ENCODE measurements around the gene MGST3. TPM values are rescaled to one million over a fixed set of nuclear protein-coding genes. Genes with fewer than 3 reads are reported as not detected.
A peak's percentile ranks its signal among the peaks of the same experiment; 100 is the strongest.
"Not testable (repeated sequence)": the region's sequence is repeated elsewhere in the genome, so short reads cannot be mapped to it uniquely, and the experiment has no call there.

Gene MGST3
- 10 to 100 TPM; 26.6 to 29.2 TPM for total RNA-seq

DNA sequence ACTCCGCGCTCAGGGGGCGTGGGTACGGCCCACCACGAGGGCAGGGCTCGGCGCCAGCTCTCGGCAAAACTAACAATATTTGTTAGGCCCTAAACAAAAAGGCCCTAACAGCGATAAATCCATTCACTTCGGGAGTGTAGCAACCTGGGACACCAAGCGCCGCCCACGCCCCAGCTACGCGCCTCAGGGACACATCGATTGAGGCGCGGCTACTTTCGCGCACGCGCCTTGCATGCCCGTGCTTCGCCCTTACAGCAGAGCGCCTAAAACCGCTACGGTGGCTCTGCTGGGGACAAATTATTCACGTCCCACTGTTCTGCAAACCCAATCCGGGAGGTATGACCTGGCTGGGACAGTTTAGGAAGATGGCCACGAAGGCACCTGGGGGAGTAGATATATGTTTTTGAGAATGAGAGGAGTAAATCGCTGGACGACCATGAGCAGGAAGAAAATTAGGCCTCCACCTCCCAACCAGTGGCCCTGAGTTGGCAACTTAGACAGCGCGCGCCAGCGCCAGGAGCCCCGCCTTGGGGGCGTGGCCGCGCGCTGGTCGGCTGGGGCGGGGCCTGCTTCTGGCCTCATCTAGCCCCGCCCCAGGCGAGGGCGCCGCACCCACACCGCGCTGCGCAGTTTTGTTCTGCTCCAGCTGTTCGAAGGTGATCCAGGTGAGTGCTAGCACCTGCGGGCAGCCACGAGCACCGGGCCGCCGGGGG lies at the start of gene MGST3:
Gene MGST3, plus strand, starts transcription at position 606 of the 713 bp plus-strand sequence. CDS start 18,614 bp downstream, outside the sequence.
- DNase-seq, result peak; percentile 97
- Mint-ChIP-seq H3K4me3 (no peak within 1 kb of the TSS), H3K27ac (no peak within 1 kb of the TSS), H3K9me3 (no peaks in the 10 kb centered on the region), H3K36me3 (ENCODE audit: low read depth) (peaks cover 1% of the 10 kb centered on the region), H3K4me1 (ENCODE audit: low read depth) (peaks cover 19% of the 10 kb centered on the region), H3K27me3 (ENCODE audit: low read depth) (no peaks in the 10 kb centered on the region)
- intact Hi-C loops (cut with micrococcal nuclease), result loop anchor here (1.0 to 10.0 kb wide), 7 partner anchors 32 to 1474 kb away; partner anchors contain the start of genes ALDH9A1, POGK, TMCO1 and UCK2
- CTCF ChIA-PET, result interaction anchor here (0.7 to 0.8 kb wide), 2 partner anchors 9 to 33 kb away, joined by 4 read pairs; no protein-coding TSS in a partner anchor

- DNase-seq, result no peak
- no peaks in the 10 kb centered on the region for H3K36me3 Mint-ChIP-seq (ENCODE audit: low read depth)
- CTCF ChIA-PET, result no interaction called here
- no peak overlapping the region for H3K4me3 Mint-ChIP-seq
- H3K27me3 Mint-ChIP-seq (ENCODE audit: low read depth), result peaks cover 16% of the 10 kb centered on the region
- H3K4me1 Mint-ChIP-seq (ENCODE audit: low read depth), result no peaks in the 10 kb centered on the region
- H3K9me3 Mint-ChIP-seq, result no peaks in the 10 kb centered on the region
- intact Hi-C loops (cut with micrococcal nuclease), result no loop called here
- H3K27ac Mint-ChIP-seq, result no peak overlapping the region
These were observed 49.1 kb upstream of the MGST3 start for GRCh38 chr1:165581926-165582325.

GRCh38 chr1:165586398-165586797 lies 44.6 kb upstream of the MGST3 start:
- no peaks in the 10 kb centered on the region for H3K36me3 Mint-ChIP-seq (ENCODE audit: low read depth)
- no peak for DNase-seq
- no peaks in the 10 kb centered on the region for H3K9me3 Mint-ChIP-seq
- no peak overlapping the region for H3K4me3 Mint-ChIP-seq
- H3K27ac Mint-ChIP-seq, result no peak overlapping the region
- H3K27me3 Mint-ChIP-seq (ENCODE audit: low read depth), result peaks cover 43% of the 10 kb centered on the region
- intact Hi-C loops (cut with micrococcal nuclease), result no loop called here
- CTCF ChIA-PET, result interaction anchor here (0.6 to 4.9 kb wide), 3 partner anchors 11 to 193 kb away, joined by 3 to 26 read pairs (median 3); no protein-coding TSS in a partner anchor
- H3K4me1 Mint-ChIP-seq (ENCODE audit: low read depth), result no peaks in the 10 kb centered on the region

DNA sequence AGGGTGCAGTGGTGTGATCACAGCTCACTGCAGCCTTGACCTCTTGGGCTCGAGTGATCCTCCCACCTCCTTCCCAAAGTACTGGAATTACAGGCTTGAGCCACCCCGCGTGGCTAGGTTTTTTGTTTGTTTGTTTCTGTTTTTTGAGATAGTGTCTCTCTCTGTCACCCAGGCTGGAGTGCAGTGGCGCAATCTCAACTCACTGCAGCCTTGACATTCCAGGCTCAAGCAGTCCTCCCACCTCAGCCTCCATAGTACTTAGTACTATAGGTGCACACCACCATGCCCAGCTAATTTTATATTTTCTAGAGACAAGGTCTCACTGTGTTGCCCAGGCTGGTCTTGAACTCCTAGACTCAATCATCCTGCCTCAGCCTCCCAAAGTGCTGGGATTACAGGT lies 39.6 kb upstream of the MGST3 start:
- intact Hi-C loops (cut with micrococcal nuclease), result loop anchor here (5.0 kb wide), 1 partner anchor 334 kb away; no protein-coding TSS in a partner anchor
- not testable (repeated sequence) for H3K4me3 Mint-ChIP-seq; DNase-seq; H3K4me1 Mint-ChIP-seq (ENCODE audit: low read depth); H3K27ac Mint-ChIP-seq; H3K9me3 Mint-ChIP-seq; H3K36me3 Mint-ChIP-seq (ENCODE audit: low read depth)
- CTCF ChIA-PET, result interaction anchor here (0.8 to 6.9 kb wide), 9 partner anchors 15 to 324 kb away, joined by 3 to 99 read pairs (median 6); no protein-coding TSS in a partner anchor
- H3K27me3 Mint-ChIP-seq (ENCODE audit: low read depth), result peaks cover 48% of the 10 kb centered on the region

DNA sequence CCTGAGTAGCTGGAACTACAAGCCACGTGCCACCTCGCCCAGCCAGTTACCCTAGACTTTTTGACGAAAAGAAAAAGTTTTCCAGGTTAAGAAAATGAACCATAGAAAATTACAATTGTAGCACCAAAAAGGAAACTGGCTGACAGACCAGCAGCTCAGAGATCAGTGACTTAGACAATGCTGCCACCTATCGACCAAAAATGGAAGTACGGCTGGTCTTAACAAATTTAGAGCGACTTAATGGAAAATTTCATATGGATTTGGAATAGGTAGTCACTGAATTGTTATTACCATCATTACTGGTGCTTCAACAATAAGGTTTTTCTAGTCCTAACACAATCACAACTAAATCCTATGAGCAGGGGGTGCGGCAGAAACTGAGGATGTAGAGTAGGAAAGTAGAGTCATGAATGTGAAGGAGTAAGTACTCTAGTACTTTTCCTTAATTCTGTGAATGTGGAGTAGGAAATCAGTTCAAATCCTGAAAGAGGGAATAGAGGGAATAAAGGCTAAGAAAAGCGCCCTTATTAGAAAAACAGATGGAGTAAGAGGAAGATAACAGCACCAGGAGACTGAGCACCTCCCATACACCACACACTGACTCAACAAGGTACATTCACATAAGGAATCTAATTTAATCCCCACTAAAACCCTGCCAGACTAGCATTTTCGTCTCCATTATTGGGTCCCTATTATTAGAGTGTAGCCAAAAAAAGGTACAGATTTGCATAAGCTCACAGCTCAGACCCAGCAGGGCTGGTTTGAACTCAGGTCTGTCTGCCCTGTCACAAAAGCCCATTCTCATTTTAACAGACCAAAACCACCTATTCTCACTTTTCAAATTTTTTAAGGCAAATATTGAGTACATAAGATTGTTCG lies 37.9 kb upstream of the MGST3 start:
- DNase-seq, result peak; percentile 89
- Mint-ChIP-seq H3K4me1 (ENCODE audit: low read depth) (peaks cover 14% of the 10 kb centered on the region), H3K9me3 (no peaks in the 10 kb centered on the region), H3K27ac (no peak overlapping the region), H3K4me3 (no peak overlapping the region), H3K27me3 (ENCODE audit: low read depth) (peaks cover 38% of the 10 kb centered on the region), H3K36me3 (ENCODE audit: low read depth) (no peaks in the 10 kb centered on the region)
- CTCF ChIA-PET, result interaction anchor here (0.6 to 6.9 kb wide), 20 partner anchors 9 to 636 kb away, joined by 3 to 99 read pairs (median 4); no protein-coding TSS in a partner anchor
- intact Hi-C loops (cut with micrococcal nuclease), result loop anchor here (1.0 to 5.0 kb wide), 6 partner anchors 185 to 448 kb away; no protein-coding TSS in a partner anchor

GRCh38 chr1:165595246-165595938 lies 35.6 kb upstream of the MGST3 start:
- no peak for DNase-seq
- no peaks in the 10 kb centered on the region for H3K36me3 Mint-ChIP-seq (ENCODE audit: low read depth)
- H3K4me3 Mint-ChIP-seq, result no peak overlapping the region
- no peak overlapping the region for H3K27ac Mint-ChIP-seq
- peaks cover 21% of the 10 kb centered on the region for H3K4me1 Mint-ChIP-seq (ENCODE audit: low read depth)
- CTCF ChIA-PET, result interaction anchor here (1.9 to 6.9 kb wide), 3 partner anchors 135 to 202 kb away, joined by 3 to 99 read pairs (median 35); no protein-coding TSS in a partner anchor
- H3K27me3 Mint-ChIP-seq (ENCODE audit: low read depth), result peaks cover 27% of the 10 kb centered on the region
- intact Hi-C loops (cut with micrococcal nuclease), result loop anchor here (5.0 kb wide), 1 partner anchor 572 kb away; the partner anchor contains the start of gene FAM78B
- H3K9me3 Mint-ChIP-seq, result no peaks in the 10 kb centered on the region

DNA sequence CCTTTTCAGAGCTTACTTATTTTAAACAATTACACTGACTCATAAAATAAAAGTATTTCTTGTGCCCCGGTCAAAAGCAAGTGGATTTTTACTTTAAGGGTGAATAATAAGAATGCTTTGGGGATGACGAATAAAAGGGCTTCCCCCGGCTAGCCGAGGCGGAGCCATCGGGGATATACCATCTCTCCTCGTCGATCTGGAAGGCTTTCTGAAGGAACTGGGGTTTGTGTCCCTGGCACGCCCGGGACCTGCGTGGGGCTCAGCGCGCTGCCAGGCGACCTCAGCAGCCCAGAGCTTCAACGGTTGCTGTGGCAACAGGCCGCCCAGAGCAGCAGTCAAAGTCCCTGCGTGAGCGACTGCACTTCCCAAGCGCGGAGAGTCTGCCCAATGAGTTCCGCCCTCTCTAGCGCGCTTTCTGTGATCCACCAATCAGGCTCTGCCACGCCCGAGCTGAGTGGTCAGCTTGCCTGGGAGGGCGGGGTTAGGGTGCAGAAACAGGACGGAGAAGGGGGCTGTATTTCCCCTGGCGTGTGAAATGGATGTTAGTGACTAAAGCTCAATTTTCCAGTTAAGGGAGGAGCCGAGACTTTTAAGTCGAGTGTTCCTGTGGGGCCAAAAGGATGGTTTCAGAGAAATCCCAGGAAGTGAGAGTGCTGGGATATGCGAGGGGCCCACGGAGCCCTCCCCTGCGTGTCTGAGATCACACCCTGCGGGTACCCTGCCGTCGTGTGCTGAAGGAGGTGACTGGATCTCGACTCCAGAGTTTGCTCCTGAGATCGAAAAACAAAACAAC lies 33.0 kb upstream of the MGST3 start:
- peak; percentile 98 for DNase-seq
- peaks cover 19% of the 10 kb centered on the region for H3K27me3 Mint-ChIP-seq (ENCODE audit: low read depth)
- CTCF ChIA-PET, result interaction anchor here (0.5 to 6.0 kb wide), 10 partner anchors 33 to 316 kb away, joined by 3 to 58 read pairs (median 5); partner anchors contain the start of genes ALDH9A1 and MGST3
- no peaks in the 10 kb centered on the region for H3K9me3 Mint-ChIP-seq
- peaks cover 21% of the 10 kb centered on the region for H3K4me1 Mint-ChIP-seq (ENCODE audit: low read depth)
- H3K4me3 Mint-ChIP-seq, result peak overlapping the region; percentile 89
- intact Hi-C loops (cut with micrococcal nuclease), result loop anchor here (1.0 to 5.0 kb wide), 6 partner anchors 32 to 569 kb away; partner anchors contain the start of genes ALDH9A1, FAM78B, TMCO1 and UCK2
- H3K36me3 Mint-ChIP-seq (ENCODE audit: low read depth), result no peaks in the 10 kb centered on the region
- peak overlapping the region; percentile 89 for H3K27ac Mint-ChIP-seq

DNA sequence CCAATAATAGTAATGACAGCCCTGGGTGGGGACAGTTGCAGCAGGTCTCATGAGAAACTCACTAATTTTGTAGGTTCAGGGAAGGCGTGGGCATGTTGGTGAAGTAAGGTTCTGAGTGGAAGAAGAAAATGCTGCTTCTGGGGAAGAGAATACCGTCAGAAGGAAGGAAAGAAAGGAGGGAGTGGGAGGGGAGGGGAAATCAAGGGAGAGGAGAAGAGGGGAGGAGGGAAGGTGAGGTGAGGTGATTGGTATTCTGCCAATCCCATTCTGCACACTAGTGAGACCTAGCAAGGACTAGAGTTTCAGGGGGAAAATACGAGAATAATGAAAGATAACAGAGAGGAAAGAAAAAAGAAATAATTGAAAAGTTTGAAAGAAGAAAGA lies 32.4 kb upstream of the MGST3 start:
- intact Hi-C loops (cut with micrococcal nuclease), result loop anchor here (1.0 to 5.0 kb wide), 6 partner anchors 32 to 569 kb away; partner anchors contain the start of genes ALDH9A1, FAM78B, TMCO1 and UCK2
- CTCF ChIA-PET, result interaction anchor here (0.7 to 6.0 kb wide), 11 partner anchors 32 to 315 kb away, joined by 3 to 58 read pairs (median 5); partner anchors contain the start of genes ALDH9A1, MGST3 and TMCO1
- Mint-ChIP-seq H3K36me3 (ENCODE audit: low read depth) (no peaks in the 10 kb centered on the region), H3K27me3 (ENCODE audit: low read depth) (peaks cover 13% of the 10 kb centered on the region), H3K4me3 (peak overlapping the region; percentile 89), H3K4me1 (ENCODE audit: low read depth) (peaks cover 21% of the 10 kb centered on the region), H3K27ac (peak overlapping the region; percentile 89), H3K9me3 (no peaks in the 10 kb centered on the region)
- no peak for DNase-seq

GRCh38 chr1:165600793-165601192 lies 30.2 kb upstream of the MGST3 start:
- intact Hi-C loops (cut with micrococcal nuclease), result loop anchor here (1.0 to 2.0 kb wide), 4 partner anchors 78 to 314 kb away; no protein-coding TSS in a partner anchor
- H3K36me3 Mint-ChIP-seq (ENCODE audit: low read depth), result no peaks in the 10 kb centered on the region
- peaks cover 21% of the 10 kb centered on the region for H3K4me1 Mint-ChIP-seq (ENCODE audit: low read depth)
- DNase-seq, result no peak
- peaks cover 7% of the 10 kb centered on the region for H3K27me3 Mint-ChIP-seq (ENCODE audit: low read depth)
- H3K9me3 Mint-ChIP-seq, result no peaks in the 10 kb centered on the region
- no peak overlapping the region for H3K27ac Mint-ChIP-seq
- CTCF ChIA-PET, result interaction anchor here (0.6 to 6.0 kb wide), 21 partner anchors 10 to 572 kb away, joined by 3 to 58 read pairs (median 5); no protein-coding TSS in a partner anchor
- H3K4me3 Mint-ChIP-seq, result no peak overlapping the region

GRCh38 chr1:165603810-165604209 lies 27.2 kb upstream of the MGST3 start:
- no peak overlapping the region for H3K4me3 Mint-ChIP-seq
- H3K27me3 Mint-ChIP-seq (ENCODE audit: low read depth), result peaks cover 10% of the 10 kb centered on the region
- intact Hi-C loops (cut with micrococcal nuclease), result no loop called here
- H3K4me1 Mint-ChIP-seq (ENCODE audit: low read depth), result peaks cover 5% of the 10 kb centered on the region
- H3K9me3 Mint-ChIP-seq, result no peaks in the 10 kb centered on the region
- CTCF ChIA-PET, result interaction anchor here (0.8 kb wide), 1 partner anchor 19 kb away, joined by 6 read pairs; no protein-coding TSS in a partner anchor
- no peaks in the 10 kb centered on the region for H3K36me3 Mint-ChIP-seq (ENCODE audit: low read depth)
- no peak overlapping the region for H3K27ac Mint-ChIP-seq
- no peak for DNase-seq
